LNCaP clone FGC (cell line): ENCODE measurements around the gene NPDC1.

Experiments
- DNase-seq: peaks from one replicate; pipeline ENCODE4 v3.0.0-alpha.2; 2011; ENCODE audit warnings: low read depth
- H3K4me3 ChIP-seq: 2 replicates; pipeline ENCODE4 v1.5.1; 2011; ENCODE audit warnings: mild to moderate bottlenecking, low read depth, low read length, control low read depth
- TF ChIP-seq, protein P1 (sequence below): IDR thresholded peaks from 2 replicates; pipeline ENCODE4 v1.5.1; 2012; ENCODE audit warnings: mild to moderate bottlenecking; ENCODE audit not compliant: control insufficient read depth, insufficient read depth; ENCODE audit errors: extremely low read depth

The NPDC1 gene

DNA sequence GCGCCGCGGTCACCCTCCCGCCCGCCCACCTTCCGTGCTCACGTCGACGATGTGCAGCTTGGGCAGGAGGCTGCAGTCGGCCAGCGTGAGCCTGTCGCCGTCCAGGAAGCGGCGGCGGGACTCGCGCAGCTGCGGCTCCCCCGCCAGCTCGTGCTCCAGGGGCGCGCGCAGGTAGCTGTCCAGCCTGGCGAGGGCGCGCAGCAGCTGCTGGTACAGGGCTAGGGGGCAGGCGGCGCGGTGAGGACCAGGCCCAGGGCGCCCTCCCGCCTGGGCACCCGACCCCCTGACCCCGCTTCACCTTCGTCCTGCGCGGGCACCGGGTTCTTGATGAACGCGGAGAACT lies 51.1 kb downstream of the NPDC1 start:
- no peak overlapping the region for H3K4me3 ChIP-seq
- DNase-seq, result no peak

DNA sequence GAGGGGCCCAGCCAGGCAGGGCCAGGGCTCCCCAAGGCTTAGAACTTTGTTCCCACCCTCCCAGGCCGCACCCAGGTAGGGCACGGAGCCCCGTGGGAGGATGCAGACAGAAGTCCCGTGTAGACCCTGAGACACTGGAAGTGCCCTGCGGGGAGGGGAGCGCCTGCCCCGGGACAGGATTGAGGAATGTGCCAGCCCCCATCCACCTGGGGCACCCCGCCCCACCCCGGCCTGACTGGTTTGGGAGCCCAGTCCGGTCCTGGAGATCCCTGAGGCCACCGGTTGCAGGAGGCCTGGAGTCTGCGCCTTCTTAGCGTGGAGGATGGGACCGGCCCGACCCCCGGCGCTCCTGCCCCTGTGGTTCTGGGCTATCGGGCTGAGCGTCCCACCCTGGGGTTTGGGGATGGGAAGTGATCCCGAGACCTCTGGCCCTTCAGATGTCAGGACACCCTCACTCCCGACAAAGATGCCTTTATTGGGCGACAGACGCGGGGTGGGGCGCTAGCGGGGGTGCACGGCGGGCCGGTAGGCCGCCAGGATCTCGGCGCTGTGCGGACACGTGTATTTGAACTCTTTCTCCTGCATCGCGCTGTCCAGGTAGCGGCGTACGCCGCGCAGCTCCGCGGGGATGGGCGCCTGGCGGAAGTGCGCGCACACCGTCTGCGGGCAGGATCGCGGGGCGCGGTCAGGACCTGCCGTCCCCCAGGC lies 51.6 kb downstream of the NPDC1 start:
- TF ChIP-seq, protein P1, sequence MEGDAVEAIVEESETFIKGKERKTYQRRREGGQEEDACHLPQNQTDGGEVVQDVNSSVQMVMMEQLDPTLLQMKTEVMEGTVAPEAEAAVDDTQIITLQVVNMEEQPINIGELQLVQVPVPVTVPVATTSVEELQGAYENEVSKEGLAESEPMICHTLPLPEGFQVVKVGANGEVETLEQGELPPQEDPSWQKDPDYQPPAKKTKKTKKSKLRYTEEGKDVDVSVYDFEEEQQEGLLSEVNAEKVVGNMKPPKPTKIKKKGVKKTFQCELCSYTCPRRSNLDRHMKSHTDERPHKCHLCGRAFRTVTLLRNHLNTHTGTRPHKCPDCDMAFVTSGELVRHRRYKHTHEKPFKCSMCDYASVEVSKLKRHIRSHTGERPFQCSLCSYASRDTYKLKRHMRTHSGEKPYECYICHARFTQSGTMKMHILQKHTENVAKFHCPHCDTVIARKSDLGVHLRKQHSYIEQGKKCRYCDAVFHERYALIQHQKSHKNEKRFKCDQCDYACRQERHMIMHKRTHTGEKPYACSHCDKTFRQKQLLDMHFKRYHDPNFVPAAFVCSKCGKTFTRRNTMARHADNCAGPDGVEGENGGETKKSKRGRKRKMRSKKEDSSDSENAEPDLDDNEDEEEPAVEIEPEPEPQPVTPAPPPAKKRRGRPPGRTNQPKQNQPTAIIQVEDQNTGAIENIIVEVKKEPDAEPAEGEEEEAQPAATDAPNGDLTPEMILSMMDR, result no peak
- H3K4me3 ChIP-seq, result no peak overlapping the region
- DNase-seq, result no peak

More for the DNA sequence above, 51.1 kb downstream of the NPDC1 start:
- TF ChIP-seq, protein P1, result no peak

DNA sequence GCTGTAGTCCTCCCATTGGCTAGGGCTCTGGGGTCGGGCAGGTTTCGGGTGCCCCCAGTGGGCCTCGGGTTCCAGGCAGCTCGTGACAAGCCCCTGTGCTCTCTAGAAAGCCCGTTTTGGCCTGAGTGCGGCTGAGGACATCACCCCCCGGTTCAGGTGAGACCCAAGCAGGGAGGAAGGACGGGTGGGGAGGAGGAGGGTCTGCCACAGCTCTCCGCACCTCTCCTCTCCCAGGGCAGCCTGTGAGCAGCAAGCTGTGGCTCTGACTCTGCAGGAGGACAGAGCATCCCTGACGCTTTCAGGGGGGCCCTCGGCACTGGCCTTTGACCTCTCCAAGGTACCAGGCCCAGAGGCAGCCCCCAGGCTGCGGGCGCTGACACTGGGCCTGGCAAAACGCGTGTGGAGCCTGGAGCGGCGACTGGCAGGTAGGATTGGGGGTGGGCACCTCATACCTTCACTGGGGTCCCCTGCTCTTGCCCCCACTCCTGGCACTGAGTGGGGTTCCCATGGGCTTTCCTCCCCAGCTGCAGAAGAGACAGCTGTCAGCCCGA lies 53.1 kb downstream of the NPDC1 start:
- TF ChIP-seq, protein P1, result no peak
- no peak for DNase-seq
- H3K4me3 ChIP-seq, result peak overlapping the region; percentile 92

DNA sequence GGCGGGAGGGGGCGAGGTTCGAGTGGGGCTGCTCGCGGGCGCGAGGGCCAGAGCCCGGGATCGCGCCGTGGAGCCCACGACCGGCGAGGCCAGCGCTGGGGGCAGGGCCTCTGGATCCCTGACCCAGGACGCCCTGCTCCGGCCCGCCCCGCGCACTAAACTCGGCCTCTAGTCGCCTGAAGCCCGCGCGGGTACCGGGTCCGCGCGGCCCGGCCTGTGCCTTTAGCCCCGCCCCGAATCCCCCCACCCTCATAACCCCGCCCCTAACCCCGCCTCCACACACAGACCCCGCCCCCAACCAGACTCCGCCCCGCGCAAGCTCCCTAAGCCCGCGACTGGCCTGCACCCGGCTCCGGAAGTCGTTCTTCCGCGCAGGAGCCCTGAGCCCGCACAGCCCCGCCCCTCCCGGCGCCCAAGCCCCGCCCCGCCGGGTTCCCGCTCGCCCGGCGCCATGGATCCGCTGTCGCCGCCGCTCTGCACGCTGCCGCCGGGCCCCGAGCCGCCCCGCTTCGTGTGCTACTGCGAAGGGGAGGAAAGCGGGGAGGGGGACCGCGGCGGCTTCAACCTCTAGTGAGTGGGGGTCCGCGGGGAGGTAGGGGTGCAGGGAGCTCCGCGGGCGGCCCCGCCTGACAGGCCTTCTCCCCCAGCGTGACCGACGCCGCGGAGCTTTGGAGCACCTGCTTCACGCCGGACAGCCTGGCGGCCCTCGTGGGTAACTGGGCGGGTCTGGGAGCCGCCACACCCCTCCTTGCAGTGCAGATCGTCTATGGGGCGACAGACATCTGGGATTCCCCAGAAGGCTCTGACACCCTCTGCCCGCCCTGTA lies 53.8 kb downstream of the NPDC1 start, which contains the start of gene PAXX:
TSS of gene PAXX (plus strand) at position 430 of the 826 bp plus-strand sequence. CDS start at position 452, 22 bp downstream.
- TF ChIP-seq, protein P1, result no peak
- DNase-seq, result peak; percentile 52
- peak within 1 kb of the TSS; percentile 92 for H3K4me3 ChIP-seq

DNA sequence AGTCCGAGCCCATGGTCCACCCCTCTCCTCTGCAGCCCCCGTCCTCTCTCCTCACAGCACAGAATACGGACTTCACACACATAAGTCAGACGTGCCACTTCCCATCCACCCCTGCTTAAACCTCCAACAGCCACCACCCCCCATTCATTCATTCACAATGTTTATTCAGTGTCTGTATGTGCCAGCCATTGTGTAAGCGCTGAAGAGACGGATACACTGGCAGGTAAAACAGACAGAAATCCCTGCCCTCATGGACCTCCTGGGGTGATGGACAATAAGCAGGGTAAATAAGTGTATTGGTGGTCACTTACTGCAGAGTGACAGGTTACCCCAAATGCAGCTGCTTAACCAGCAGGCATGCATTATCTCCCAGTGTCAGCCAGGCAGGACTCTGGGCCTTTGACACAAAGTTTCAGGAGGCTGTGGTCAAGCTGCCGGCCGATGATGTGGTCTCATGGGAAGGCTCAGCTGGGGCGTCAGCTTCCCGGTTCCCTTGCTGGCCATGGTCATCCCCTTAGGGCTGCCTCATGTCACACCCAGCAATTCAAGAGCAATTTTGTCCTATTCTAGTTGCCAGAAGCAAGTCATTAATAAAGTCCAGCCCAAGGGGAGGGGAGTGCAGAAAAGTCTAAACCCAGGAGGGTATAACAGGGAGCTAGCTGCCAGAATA lies 55.6 kb downstream of the NPDC1 start:
- DNase-seq, result no peak
- no peak overlapping the region for H3K4me3 ChIP-seq
- TF ChIP-seq, protein P1, result no peak
